GM19035 (cell line): ENCODE measurements around the gene HMHB1.

ENCODE experiments used
- ATAC-seq: cut with Tn5 transposase; IDR thresholded peaks from one replicate; pipeline ENCODE4 v1.9.1; 2021; ENCODE audit not compliant: unreplicated experiment

The HMHB1 gene

GRCh38 chr5:143865426-143866025 lies 53.6 kb downstream of the HMHB1 start:
- ATAC-seq, result no peak
